Measurements from ENCODE around the gene ETFA.

Gene ETFA

DNA sequence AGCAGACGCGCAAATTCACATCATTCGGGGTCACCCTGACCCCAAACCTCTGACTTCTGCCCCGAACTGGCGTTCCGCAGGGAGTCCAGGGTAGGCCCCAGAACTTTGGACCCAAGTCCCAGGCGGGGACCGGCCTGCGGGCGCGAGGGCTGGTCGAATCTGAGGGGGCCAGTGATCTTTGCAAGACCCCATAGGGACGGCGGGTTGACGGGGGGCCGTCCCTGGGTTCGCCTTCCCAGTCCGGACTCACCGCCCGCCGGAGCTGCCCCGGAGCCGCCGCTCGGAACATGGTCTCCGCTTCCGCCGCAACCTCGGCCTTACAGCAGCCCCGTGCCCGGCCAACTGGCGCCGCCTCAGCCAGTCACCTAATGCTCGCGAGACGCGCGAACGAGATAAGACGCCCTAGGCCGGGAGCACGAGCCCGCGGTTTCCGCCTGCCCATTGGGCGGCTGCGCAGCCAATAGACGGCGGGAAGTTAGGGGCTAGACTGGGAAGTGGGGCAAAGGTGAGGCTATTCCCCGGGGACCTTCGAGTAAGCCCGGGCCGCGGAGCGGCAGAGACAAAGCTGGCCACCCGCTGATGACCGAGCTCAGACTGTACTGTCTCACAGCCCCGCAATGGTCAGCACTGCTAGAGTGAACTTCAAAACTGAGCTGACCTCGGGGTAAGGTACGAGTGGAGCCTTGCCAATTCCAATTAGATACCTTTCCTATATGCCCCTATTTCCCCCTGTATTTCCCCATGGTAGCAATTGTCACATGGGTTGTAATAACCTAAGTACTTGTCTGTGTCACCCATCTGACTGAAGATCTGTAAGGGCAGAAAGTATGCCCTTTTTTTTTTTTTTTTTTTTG lies at the start of gene ETFA:
Gene ETFA (minus strand): TSS at position 370 of the 854 bp plus-strand sequence. CDS start 81 bp downstream, at position 289.
- DNase-seq (ENCODE audit: low spot score) = peak; percentile 90

DNA sequence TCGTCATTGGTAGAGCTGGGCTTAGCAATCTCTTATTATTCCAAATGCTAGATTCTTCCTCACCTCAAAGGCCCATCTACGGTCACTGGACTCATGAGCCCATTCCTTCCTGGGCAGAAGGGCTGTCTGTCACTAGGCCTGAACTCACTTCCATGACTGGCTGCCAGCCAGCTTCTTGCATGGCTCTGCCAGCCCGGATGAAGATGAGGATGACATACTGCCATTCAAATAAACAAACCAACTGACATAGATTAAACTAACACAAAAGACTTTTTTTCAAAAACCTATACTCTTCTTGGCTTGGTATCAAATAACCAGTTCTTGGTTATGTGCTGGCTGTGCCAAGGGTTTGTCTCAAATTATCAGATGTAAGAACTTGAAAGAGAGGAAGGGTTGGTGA lies 49.1 kb upstream of the ETFA start:
- DNase-seq (ENCODE audit: low spot score) = no peak

DNA sequence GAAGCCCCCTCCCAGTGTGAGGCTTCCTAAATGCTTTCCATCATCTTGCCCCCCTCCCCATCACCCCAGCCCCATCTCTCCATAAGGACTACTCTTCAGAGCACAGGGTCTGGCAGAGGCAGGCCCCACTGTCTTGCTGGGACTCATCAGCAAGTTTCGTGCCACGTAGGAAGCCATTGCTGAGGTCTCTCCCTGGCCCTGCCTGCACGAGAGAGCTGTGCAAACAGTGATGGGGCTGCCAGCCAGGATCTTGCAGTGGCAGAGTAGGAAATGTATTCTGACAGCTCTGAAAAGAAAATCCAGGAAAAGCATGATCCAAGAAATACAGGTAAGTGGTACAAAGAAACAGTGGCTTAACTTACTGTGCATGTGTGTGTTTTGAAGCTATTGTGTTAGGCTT lies 47.9 kb upstream of the ETFA start:
- DNase-seq (ENCODE audit: low spot score) = no peak

DNA sequence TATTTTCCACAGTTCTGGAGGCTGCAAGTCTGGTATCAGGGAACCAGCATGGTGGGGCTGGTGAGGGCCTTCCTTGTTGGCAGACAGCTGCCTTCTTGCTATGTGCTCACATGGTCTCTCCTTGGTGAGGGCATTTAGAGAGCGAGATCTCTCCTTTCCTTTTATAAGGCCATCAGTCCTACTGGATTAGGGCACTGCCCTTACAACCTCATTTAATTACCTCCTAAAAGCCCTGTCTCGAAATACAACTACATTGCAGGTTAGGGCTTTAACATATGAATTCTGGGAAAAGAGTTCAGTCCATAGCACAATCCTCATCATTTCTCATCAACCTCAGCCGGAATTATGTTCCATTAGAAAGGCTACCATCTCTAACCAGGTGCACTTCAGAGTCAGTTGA lies 47.2 kb upstream of the ETFA start:
- no peak for DNase-seq (ENCODE audit: low spot score)

DNA sequence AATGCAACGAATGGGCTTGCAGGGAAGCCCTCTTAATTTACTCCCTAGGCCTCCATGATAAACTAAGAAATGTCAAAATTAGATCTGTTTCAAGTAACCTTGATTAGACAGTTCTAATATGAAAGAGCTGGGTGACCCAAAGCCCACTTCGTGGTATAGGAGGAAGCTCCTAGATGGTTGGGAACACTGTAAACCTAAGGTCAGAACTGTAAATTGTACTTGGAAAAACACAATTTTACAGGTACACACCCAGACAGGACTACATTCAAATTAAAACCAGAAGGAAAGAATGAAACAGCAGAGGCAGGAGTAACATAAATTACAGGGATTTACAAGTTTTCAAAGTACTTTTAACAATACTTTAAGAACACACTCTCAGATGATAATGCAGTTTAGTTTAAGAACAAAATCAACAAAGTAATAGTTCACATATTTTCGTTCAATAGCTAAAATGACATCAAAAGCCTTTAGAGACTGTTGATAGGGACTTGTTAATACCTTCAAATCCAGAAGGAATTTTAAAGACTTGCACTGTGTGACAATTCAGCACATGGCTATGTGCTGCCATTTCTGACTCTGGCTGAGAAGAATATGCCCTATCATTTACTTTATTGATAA lies 43.7 kb upstream of the ETFA start:
- no peak for DNase-seq (ENCODE audit: low spot score)

DNA sequence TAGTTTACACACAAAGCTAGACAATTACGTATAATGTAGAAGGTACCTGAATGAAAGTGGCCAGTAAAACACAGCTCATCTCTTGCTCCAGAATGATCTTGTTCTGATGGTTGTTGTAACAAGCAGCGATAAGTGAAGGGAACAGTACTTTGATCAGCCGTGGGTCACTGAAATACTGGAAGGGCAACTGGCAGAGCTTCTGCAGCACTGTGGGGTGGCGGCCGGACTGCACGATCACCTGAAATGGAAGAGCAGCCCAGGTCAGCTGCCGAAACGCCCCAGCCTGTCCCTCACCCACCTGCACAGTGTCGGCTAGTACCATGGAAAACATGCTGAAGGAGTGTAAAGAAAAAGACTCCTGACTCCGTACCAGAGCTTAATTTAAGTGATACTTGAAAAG lies 42.6 kb upstream of the ETFA start:
- DNase-seq (ENCODE audit: low spot score) = no peak

DNA sequence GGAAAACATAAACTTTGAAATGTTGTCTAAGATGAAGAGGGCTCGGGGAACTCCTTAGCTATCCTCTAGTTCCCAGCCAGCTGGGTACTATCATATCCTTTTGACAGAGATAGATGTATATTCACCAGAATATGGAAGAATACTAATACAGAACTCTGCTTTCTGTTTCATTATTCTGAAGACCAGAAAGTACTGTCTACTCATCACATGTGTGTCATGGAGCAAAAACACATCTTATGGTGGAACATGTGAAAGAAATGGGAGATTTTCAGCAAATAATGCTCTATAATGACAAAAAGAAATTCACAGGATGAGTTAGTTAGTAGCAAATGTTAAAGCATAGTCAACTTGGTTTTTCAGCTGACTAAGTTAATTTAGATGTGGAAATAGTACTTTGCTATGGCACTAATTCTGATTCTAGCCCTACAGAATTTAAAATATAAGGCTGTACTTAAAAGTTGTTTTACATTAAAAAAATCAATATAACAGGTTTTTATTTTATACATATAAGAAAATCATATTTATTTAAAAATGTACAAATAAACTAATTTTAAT lies 41.8 kb upstream of the ETFA start:
- DNase-seq (ENCODE audit: low spot score) = no peak

- DNase-seq (ENCODE audit: low spot score) = no peak
Measured at GRCh38 chr15:76349301-76350070, 38.2 kb upstream of the ETFA start.

DNA sequence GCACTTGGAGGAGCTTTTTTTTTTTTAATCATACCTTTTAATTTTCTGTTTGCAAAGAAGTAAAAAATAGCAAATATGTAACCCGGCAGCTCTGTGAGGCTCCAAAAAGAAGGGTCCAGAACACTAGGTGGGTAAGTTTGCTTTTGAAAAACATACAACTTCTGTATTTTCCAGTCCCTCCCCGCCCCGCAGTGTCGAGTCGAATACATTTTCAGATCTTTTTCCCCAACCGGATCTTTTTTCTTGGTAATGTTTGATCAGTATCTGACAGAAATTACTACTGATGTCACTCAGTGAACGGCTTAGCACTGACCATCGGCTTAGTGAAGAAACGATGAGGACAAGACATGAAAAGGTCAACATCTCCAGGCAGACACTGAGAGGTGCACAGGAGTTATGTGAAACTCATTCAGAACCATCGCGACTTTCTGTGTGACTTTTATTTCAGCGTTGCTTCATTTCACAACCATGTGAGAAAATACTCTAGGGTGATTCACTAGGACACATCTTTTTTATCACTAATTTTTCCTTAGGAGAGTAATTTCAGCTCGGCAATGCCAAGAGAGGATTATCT lies 36.3 kb upstream of the ETFA start:
- DNase-seq (ENCODE audit: low spot score) = no peak

GRCh38 chr15:76346669-76347481 lies 35.6 kb upstream of the ETFA start:
- DNase-seq (ENCODE audit: low spot score) = no peak

DNA sequence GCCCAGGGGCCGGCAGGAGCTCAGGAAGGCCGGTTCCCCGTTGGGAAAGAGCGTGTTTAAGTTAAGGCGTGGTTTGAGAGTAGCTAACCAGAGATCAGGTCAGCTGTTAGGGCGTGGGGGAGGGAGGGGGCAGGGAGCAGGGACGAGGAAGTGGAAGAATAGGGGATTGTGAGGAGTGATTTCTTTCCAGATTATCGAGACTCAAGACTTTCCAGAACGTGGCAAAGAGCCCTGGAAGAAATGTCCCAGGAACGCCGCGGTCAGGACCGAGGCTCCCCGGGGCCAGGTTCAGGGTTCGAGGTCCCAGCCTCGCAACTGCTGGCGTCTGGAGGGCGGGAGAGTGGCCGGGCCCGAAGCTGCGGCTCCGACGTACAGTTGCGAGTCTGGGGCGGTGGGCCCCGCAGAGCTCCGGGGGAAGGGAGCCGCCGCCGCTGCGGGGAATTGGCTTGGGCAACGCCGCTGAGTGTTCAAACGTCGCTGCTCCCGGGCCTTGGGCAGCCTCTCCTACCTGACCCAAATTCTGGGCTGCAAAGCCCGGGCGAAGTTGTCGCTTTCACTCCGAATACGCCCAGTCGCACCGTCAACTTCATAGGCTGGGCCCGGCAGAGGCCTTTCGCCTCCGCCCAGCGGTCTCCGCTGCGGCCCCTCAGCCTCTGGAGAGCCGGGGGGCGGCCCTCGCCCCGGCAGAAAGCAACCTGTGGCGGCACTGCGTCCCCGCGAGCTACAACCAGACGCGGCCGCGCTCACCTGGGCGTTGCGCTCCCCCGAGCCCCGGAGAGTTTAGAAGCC lies 34.8 kb upstream of the ETFA start:
- no peak for DNase-seq (ENCODE audit: low spot score)

- DNase-seq (ENCODE audit: low spot score) = no peak
Measured at GRCh38 chr15:76345583-76345879, 34.3 kb upstream of the ETFA start.

- DNase-seq (ENCODE audit: low spot score) = no peak
Measured at GRCh38 chr15:76344893-76345582, 33.8 kb upstream of the ETFA start.

DNA sequence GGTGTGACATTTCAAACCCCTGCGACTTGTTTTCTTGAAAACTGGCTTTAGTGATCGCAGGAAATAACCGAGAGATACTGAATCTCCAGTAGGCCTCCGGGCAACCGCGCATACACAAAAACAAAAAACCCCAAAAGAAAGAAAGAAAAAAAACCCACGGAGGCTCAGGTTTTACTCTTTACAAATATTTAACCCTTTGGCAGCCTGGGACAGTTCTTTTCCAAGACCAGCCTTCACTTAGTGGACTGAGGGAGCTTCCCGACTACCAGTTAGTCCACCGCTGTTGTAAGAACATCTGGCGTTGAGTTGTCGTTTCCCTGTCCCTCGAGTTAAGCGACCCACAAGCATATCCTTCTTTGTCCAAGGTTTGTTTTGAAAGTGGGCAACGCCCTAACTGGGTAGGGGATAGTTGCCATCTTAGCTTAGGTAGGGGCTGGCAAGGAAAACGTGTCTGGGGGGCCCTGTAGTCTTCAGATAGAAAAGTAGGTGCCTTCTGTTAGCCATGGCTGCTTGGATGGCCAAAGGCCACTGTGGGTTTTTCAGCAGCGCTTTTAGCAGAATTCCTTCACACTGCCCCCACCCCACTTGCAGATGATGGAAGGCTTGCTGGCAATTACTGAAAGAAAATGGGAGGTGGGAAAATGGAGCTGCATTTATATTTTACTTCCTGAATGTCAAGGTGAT lies 32.2 kb upstream of the ETFA start:
- no peak for DNase-seq (ENCODE audit: low spot score)

- DNase-seq (ENCODE audit: low spot score) = no peak
Measured at GRCh38 chr15:76342382-76343201, 31.3 kb upstream of the ETFA start.

- DNase-seq (ENCODE audit: low spot score) = no peak
Measured at GRCh38 chr15:76342058-76342381, 30.8 kb upstream of the ETFA start.

DNA sequence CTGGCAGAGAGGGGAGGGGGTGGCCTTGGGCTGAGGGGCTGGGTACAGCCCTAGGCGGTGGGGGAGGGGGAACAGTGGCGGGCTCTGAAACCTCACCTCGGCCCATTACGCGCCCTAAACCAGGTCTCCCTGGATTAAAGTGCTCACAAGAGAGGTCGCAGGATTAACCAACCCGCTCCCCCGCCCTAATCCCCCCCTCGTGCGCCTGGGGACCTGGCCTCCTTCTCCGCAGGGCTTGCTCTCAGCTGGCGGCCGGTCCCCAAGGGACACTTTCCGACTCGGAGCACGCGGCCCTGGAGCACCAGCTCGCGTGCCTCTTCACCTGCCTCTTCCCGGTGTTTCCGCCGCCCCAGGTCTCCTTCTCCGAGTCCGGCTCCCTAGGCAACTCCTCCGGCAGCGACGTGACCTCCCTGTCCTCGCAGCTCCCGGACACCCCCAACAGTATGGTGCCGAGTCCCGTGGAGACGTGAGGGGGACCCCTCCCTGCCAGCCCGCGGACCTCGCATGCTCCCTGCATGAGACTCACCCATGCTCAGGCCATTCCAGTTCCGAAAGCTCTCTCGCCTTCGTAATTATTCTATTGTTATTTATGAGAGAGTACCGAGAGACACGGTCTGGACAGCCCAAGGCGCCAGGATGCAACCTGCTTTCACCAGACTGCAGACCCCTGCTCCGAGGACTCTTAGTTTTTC lies 30.2 kb upstream of the ETFA start:
- no peak for DNase-seq (ENCODE audit: low spot score)

DNA sequence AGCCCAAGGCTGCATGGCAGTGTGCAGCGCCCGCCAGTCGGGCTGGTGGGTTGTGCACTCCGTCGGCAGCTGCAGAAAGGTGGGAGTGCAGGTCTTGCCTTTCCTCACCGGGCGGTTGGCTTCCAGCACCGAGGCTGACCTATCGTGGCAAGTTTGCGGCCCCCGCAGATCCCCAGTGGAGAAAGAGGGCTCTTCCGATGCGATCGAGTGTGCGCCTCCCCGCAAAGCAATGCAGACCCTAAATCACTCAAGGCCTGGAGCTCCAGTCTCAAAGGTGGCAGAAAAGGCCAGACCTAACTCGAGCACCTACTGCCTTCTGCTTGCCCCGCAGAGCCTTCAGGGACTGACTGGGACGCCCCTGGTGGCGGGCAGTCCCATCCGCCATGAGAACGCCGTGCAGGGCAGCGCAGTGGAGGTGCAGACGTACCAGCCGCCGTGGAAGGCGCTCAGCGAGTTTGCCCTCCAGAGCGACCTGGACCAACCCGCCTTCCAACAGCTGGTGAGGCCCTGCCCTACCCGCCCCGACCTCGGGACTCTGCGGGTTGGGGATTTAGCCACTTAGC lies 29.6 kb upstream of the ETFA start:
- DNase-seq (ENCODE audit: low spot score) = no peak

All from pons (tissue), 1 donor.